MM.1S (cell line): ENCODE results near the gene ETV3.

Experiments
- DNase-seq: peaks from one replicate; pipeline ENCODE4 v3.0.0-alpha.2; 2015
- H2AFZ ChIP-seq: fragments of 300-600 bp; sonication (generic); 2 replicates; pipeline ENCODE4 v1.6.0; 2016; ENCODE audit warnings: antibody characterized with exemption, low read length
- H3F3A ChIP-seq: fragments of 300-600 bp; sonication (generic); 2 replicates; pipeline ENCODE4 v1.6.1; 2016; ENCODE audit warnings: mild to moderate bottlenecking, antibody characterized with exemption, low read length, moderate library complexity, mixed read lengths; ENCODE audit not compliant: insufficient read depth
- H3K27ac ChIP-seq: fragments of 300-600 bp; sonication (generic); 2 replicates; pipeline ENCODE4 v1.5.1; 2016; ENCODE audit warnings: mild to moderate bottlenecking, low read length
- H3K27me3 ChIP-seq: fragments of 300-600 bp; sonication (generic); replicated peaks from 2 replicates; pipeline ENCODE4 v1.6.0; 2016; ENCODE audit warnings: low read length; ENCODE audit not compliant: insufficient read depth
- H3K36me3 ChIP-seq: fragments of 300-600 bp; sonication (generic); replicated peaks from 2 replicates; pipeline ENCODE4 v1.6.1; 2016; ENCODE audit warnings: mild to moderate bottlenecking, low read length, mixed read lengths; ENCODE audit not compliant: insufficient read depth
- H3K4me1 ChIP-seq: fragments of 300-600 bp; sonication (generic); 2 replicates; pipeline ENCODE4 v1.6.1; 2016; ENCODE audit warnings: low read length, mixed read lengths
- H3K4me2 ChIP-seq: fragments of 300-600 bp; sonication (generic); 2 replicates; pipeline ENCODE4 v1.6.0; 2016; ENCODE audit warnings: low read depth, low read length
- H3K4me3 ChIP-seq: fragments of 300-600 bp; sonication (generic); 2 replicates; pipeline ENCODE4 v1.5.1; 2016; ENCODE audit warnings: low read length, mixed read lengths
- H3K79me2 ChIP-seq: fragments of 300-600 bp; sonication (generic); 2 replicates; pipeline ENCODE4 v1.6.1; 2016; ENCODE audit warnings: mixed run types, low read length, mixed read lengths
- H3K9ac ChIP-seq: fragments of 300-600 bp; sonication (generic); 2 replicates; pipeline ENCODE4 v1.6.1; 2016; ENCODE audit warnings: low read length, mixed read lengths
- H3K9me2 ChIP-seq: fragments of 300-600 bp; sonication (generic); replicated peaks from 2 replicates; pipeline ENCODE4 v1.6.1; 2016; ENCODE audit warnings: mild to moderate bottlenecking, low read length, mixed read lengths; ENCODE audit not compliant: insufficient read depth
- H3K9me3 ChIP-seq: fragments of 300-600 bp; sonication (generic); replicated peaks from 2 replicates; pipeline ENCODE4 v1.6.1; 2016; ENCODE audit warnings: mild to moderate bottlenecking, low read length, mixed read lengths; ENCODE audit not compliant: insufficient read depth
- H4K20me1 ChIP-seq: fragments of 300-600 bp; sonication (generic); 2 replicates; pipeline ENCODE4 v1.6.1; 2016; ENCODE audit warnings: mild to moderate bottlenecking, low read length, moderate library complexity, mixed read lengths; ENCODE audit not compliant: insufficient read depth
- EZH2 ChIP-seq: fragments of 300-600 bp; sonication (generic); optimal IDR thresholded peaks from 2 replicates; pipeline ENCODE3; 2017; ENCODE audit warnings: low read depth, mild to moderate bottlenecking, antibody characterized with exemption, low read length, mixed read lengths
- EZH2phosphoT487 ChIP-seq: fragments of 300-600 bp; sonication (generic); IDR thresholded peaks from 2 replicates; pipeline ENCODE4 v1.6.1; 2018; ENCODE audit warnings: antibody characterized with exemption, low read length
- TF ChIP-seq, protein P1 (sequence below): fragments of 300-600 bp; sonication (generic); IDR thresholded peaks from 2 replicates; pipeline ENCODE4 v1.5.1; 2016; ENCODE audit warnings: antibody characterized with exemption, low read length, mixed read lengths

The ETV3 gene

DNA sequence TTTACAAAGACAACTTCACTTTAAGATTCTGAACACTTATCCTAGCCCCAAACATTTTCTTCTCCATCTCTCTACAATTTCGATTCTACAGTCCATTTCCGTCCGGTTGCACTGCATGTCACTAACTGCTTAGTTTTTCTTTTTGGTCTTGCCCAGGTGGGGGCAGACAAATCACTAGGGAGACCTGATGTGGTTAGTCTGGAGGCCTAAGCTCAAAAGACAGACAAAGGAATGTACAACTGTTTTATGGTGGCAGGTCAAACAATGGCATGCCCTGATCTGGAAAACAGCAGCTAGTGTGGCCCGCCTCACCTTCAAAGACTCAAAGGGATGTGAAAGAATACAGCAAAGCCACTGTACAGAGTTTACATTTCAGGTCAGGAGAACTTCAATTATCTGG is 3.8 kb downstream of the ETV3 start:
- Histone ChIP-seq H4K20me1 (0 out of 2 replicates have a peak, but pooled peaks cover 3% of the 10 kb centered on the region), H3K27ac (peak overlapping the region; percentile 79; the same call in 1 of the 2 replicates), H3K4me3 (no peak overlapping the region), H3F3A (peaks cover 67% of the 10 kb centered on the region), H3K36me3 (peaks cover 15% of the 10 kb centered on the region), H2AFZ (no peak overlapping the region), H3K27me3 (no peaks in the 10 kb centered on the region), H3K4me1 (peaks cover 56% of the 10 kb centered on the region), H3K79me2 (peaks cover 55% of the 10 kb centered on the region), H3K9ac (no peak overlapping the region), H3K4me2 (no peak overlapping the region), H3K9me3 (no peaks in the 10 kb centered on the region), H3K9me2 (no peaks in the 10 kb centered on the region)
- DNase-seq, result peak; percentile 27
- TF ChIP-seq, protein P1, sequence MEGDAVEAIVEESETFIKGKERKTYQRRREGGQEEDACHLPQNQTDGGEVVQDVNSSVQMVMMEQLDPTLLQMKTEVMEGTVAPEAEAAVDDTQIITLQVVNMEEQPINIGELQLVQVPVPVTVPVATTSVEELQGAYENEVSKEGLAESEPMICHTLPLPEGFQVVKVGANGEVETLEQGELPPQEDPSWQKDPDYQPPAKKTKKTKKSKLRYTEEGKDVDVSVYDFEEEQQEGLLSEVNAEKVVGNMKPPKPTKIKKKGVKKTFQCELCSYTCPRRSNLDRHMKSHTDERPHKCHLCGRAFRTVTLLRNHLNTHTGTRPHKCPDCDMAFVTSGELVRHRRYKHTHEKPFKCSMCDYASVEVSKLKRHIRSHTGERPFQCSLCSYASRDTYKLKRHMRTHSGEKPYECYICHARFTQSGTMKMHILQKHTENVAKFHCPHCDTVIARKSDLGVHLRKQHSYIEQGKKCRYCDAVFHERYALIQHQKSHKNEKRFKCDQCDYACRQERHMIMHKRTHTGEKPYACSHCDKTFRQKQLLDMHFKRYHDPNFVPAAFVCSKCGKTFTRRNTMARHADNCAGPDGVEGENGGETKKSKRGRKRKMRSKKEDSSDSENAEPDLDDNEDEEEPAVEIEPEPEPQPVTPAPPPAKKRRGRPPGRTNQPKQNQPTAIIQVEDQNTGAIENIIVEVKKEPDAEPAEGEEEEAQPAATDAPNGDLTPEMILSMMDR, result no peak
- TF ChIP-seq EZH2, result no peak
- TF ChIP-seq EZH2phosphoT487, result no peak

DNA sequence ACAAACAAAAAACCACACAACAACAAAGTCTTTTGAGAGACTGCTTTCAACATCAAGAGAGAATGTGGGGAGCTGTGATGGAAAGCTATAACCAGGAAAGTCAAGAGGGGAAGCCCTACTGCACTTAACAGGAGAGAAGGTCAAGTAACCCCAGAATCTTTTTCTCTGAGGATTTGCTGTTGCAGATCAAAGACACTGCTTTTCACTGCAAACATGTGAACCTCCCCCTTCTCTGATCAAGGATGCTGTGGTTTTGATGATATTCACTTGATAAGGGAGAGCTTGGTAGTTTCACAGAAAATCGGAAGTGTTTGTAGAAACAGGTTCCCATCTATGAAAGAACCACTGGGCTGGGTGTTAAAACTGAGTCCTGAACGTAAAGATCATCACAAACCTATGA is 4.8 kb downstream of the ETV3 start:
- H3K4me1 ChIP-seq, result peaks cover 53% of the 10 kb centered on the region
- H3K27me3 ChIP-seq, result no peaks in the 10 kb centered on the region
- no peaks in the 10 kb centered on the region for H3K9me2 ChIP-seq
- H3K36me3 ChIP-seq, result peaks cover 15% of the 10 kb centered on the region
- no peak overlapping the region for H3K4me3 ChIP-seq
- H3F3A ChIP-seq, result peaks cover 57% of the 10 kb centered on the region
- H3K79me2 ChIP-seq, result peaks cover 55% of the 10 kb centered on the region
- H3K9me3 ChIP-seq, result no peaks in the 10 kb centered on the region
- peak overlapping the region; percentile 16; the same call in 1 of the 2 replicates for H3K27ac ChIP-seq
- TF ChIP-seq EZH2 (no peak), EZH2phosphoT487 (no peak)
- TF ChIP-seq, protein P1, result no peak
- H2AFZ ChIP-seq, result no peak overlapping the region
- peak overlapping the region; percentile 37; the same call in 1 of the 2 replicates for H3K4me2 ChIP-seq
- 0 out of 2 replicates have a peak, but pooled peaks cover 3% of the 10 kb centered on the region for H4K20me1 ChIP-seq
- no peak overlapping the region for H3K9ac ChIP-seq
- DNase-seq, result no peak

DNA sequence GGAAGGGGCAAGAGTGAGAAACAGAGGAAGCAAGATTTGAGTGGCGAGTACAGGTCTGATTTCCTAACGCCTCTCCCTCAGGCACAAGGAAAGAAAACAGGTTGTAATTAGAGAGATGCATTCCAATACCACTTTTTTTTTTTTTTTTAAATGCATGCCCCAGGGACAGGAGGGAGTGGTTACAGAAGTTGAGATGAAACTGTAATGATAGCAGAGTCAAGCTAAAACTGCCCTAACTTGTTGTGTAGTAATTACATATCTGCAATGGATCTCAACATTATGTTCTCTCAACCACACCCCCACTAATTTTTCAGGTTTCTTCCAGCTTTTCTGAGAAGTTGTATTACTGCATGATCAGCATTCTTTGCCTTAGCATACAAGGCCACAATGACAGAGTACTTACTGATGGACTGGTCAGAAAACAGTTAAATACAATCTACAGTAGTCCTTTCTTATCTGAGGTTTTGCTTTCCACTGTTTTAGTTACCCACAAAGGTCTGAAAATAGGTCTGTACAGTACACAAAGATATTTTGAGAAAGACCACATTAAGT is 5.5 kb downstream of the ETV3 start:
- Histone ChIP-seq H3K79me2 (peaks cover 52% of the 10 kb centered on the region), H3K4me3 (no peak overlapping the region), H3K4me1 (peaks cover 61% of the 10 kb centered on the region), H3K9me3 (no peaks in the 10 kb centered on the region), H3K27me3 (no peaks in the 10 kb centered on the region), H2AFZ (no peak overlapping the region), H3K27ac (peak overlapping the region; percentile 16; the same call in 1 of the 2 replicates), H3F3A (peaks cover 59% of the 10 kb centered on the region), H3K9ac (no peak overlapping the region), H4K20me1 (0 out of 2 replicates have a peak, but pooled peaks cover 3% of the 10 kb centered on the region), H3K9me2 (no peaks in the 10 kb centered on the region), H3K36me3 (peaks cover 15% of the 10 kb centered on the region), H3K4me2 (peak overlapping the region; percentile 37)
- DNase-seq, result no peak
- no peak for TF ChIP-seq EZH2phosphoT487
- TF ChIP-seq EZH2, result no peak
- TF ChIP-seq, protein P1, result no peak
